Right atrium auricular region (tissue), 2 donors: ENCODE data around the gene RAMP3. TPM values are rescaled to one million over a fixed set of nuclear protein-coding genes. Genes with fewer than 3 reads are reported as not detected.

Experiments
- DNase-seq: peaks from one replicate; pipeline ENCODE4 v3.0.0-alpha.2; 2019; ENCODE audit warnings: low spot score
- H3K27ac ChIP-seq, 2 donors: fragments of 200-600 bp; sonication (generic); 1 replicate in 1 of 2; 2 replicates in 1 of 2; pipeline ENCODE4 v1.5.1; 2016 to 2019
- H3K27me3 ChIP-seq, 2 donors: fragments of 200-600 bp; sonication (generic); one replicate each; pipeline versions ENCODE4 v1.5.1 to v1.6.0; 2017 to 2019
- H3K36me3 ChIP-seq: fragments of 200-600 bp; sonication (generic); one replicate; pipeline ENCODE4 v1.5.1; 2016
- H3K4me1 ChIP-seq, 2 donors: fragments of 200-600 bp; sonication (generic); one replicate each; pipeline versions ENCODE4 v1.5.1 to v1.6.0; 2017 to 2019
- H3K4me3 ChIP-seq, 2 donors: fragments of 200-600 bp; sonication (generic); 1 replicate in 1 of 2; 2 replicates in 1 of 2; pipeline ENCODE4 v1.5.1; 2017 to 2019; ENCODE audit warnings: mild to moderate bottlenecking in 1 of 2, moderate library complexity in 1 of 2
- H3K9me3 ChIP-seq, 2 donors: fragments of 200-600 bp; sonication (generic); one replicate each; pipeline ENCODE4 v1.5.1; 2019
- CTCF ChIP-seq, 2 donors: fragments of 200-600 bp; sonication (generic); IDR thresholded peaks; one replicate each; pipeline ENCODE4 v1.5.1; 2019; ENCODE audit warnings: antibody characterized with exemption in 2 of 2
- total RNA-seq, 2 donors: library from RNA; depleted of rRNA; stranded (reverse); fragments of >200 nt; gene quantifications; one replicate each; pipeline ENCODE4 v1.1.0, GENCODE V29; 2016

Gene RAMP3
- total RNA-seq, 2 donors from 2014 or later = 62.0 to 77.2 TPM

- Histone ChIP-seq H3K27me3 (no peaks in the 10 kb centered on the region), H3K4me3 (no peak overlapping the region), H3K4me1 (no peaks in the 10 kb centered on the region), H3K36me3 (no peaks in the 10 kb centered on the region), H3K9me3 (no peaks in the 10 kb centered on the region), H3K27ac (peak overlapping the region in 1 of 2 donors; percentile 6)
- no peak for TF ChIP-seq CTCF (IDR thresholded peaks at IDR 0.05)
- DNase-seq = peak; percentile 59
Observed at GRCh38 chr7:45211066-45211465, 53.5 kb downstream of the RAMP3 start.

- Histone ChIP-seq H3K36me3 (no peaks in the 10 kb centered on the region), H3K4me1 (no peaks in the 10 kb centered on the region), H3K27me3 (no peaks in the 10 kb centered on the region), H3K9me3 (no peaks in the 10 kb centered on the region), H3K27ac (no peak overlapping the region), H3K4me3 (no peak overlapping the region)
- TF ChIP-seq CTCF (IDR thresholded peaks at IDR 0.05) = no peak
- DNase-seq = peak; percentile 42
Observed at GRCh38 chr7:45211958-45212357, 54.4 kb downstream of the RAMP3 start.

- no peak for DNase-seq
- no peak for TF ChIP-seq CTCF (IDR thresholded peaks at IDR 0.05)
- H3K4me1 ChIP-seq = no peaks in the 10 kb centered on the region
- no peaks in the 10 kb centered on the region for H3K9me3 ChIP-seq
- no peak overlapping the region for H3K4me3 ChIP-seq
- H3K27ac ChIP-seq = no peak overlapping the region
- no peaks in the 10 kb centered on the region for H3K27me3 ChIP-seq
- no peaks in the 10 kb centered on the region for H3K36me3 ChIP-seq
Observed at GRCh38 chr7:45212606-45213005, 55.0 kb downstream of the RAMP3 start.

GRCh38 chr7:45215601-45216062 lies 58.0 kb downstream of the RAMP3 start:
- Histone ChIP-seq H3K36me3 (no peaks in the 10 kb centered on the region), H3K27ac (no peak overlapping the region), H3K4me3 (no peak overlapping the region), H3K9me3 (no peaks in the 10 kb centered on the region), H3K27me3 (no peaks in the 10 kb centered on the region), H3K4me1 (no peaks in the 10 kb centered on the region)
- TF ChIP-seq CTCF (IDR thresholded peaks at IDR 0.05) = no peak
- DNase-seq = peak; percentile 46

GRCh38 chr7:45216181-45216580 lies 58.6 kb downstream of the RAMP3 start:
- TF ChIP-seq CTCF (IDR thresholded peaks at IDR 0.05) = no peak
- Histone ChIP-seq H3K27me3 (no peaks in the 10 kb centered on the region), H3K9me3 (no peaks in the 10 kb centered on the region), H3K27ac (no peak overlapping the region), H3K4me3 (no peak overlapping the region), H3K36me3 (no peaks in the 10 kb centered on the region), H3K4me1 (no peaks in the 10 kb centered on the region)
- DNase-seq = peak; percentile 42

GRCh38 chr7:45216622-45217165 lies 59.1 kb downstream of the RAMP3 start:
- H3K36me3 ChIP-seq = no peaks in the 10 kb centered on the region
- no peak overlapping the region for H3K4me3 ChIP-seq
- H3K4me1 ChIP-seq = no peaks in the 10 kb centered on the region
- no peaks in the 10 kb centered on the region for H3K27me3 ChIP-seq
- H3K27ac ChIP-seq = no peak overlapping the region
- H3K9me3 ChIP-seq = no peaks in the 10 kb centered on the region
- DNase-seq = no peak
- TF ChIP-seq CTCF (IDR thresholded peaks at IDR 0.05) = no peak
